Mucosa of stomach (tissue), 1 donor: Measurements from ENCODE around the gene SUGCT.

Experiments used
- H3K27me3 ChIP-seq: one replicate; pipeline ENCODE4 v1.7.0; 2013; ENCODE audit warnings: mild to moderate bottlenecking, low read length; ENCODE audit not compliant: control insufficient read depth, insufficient read depth
- H3K36me3 ChIP-seq: one replicate; pipeline ENCODE4 v1.7.0; 2013; ENCODE audit warnings: low read length; ENCODE audit not compliant: control insufficient read depth, insufficient read depth
- H3K4me1 ChIP-seq: one replicate; pipeline ENCODE4 v1.7.0; 2013; ENCODE audit warnings: mild to moderate bottlenecking, low read length; ENCODE audit not compliant: control insufficient read depth, insufficient read depth
- H3K4me3 ChIP-seq: one replicate; pipeline ENCODE4 v1.7.0; 2013; ENCODE audit warnings: low read length
- H3K9ac ChIP-seq: one replicate; pipeline ENCODE4 v1.7.0; 2013; ENCODE audit warnings: mild to moderate bottlenecking, low read length, moderate library complexity
- H3K9me3 ChIP-seq: one replicate; pipeline ENCODE4 v1.7.0; 2013; ENCODE audit warnings: mild to moderate bottlenecking, low read length, moderate library complexity; ENCODE audit not compliant: control insufficient read depth
- donor health status: Pancreatic carcinoma.

The SUGCT gene

GRCh38 chr7:40840990-40841389 is 706.2 kb downstream of the SUGCT start:
- no peaks in the 10 kb centered on the region for H3K36me3 ChIP-seq
- no peaks in the 10 kb centered on the region for H3K27me3 ChIP-seq
- no peak overlapping the region for H3K9ac ChIP-seq
- H3K9me3 ChIP-seq, result no peaks in the 10 kb centered on the region
- H3K4me1 ChIP-seq, result no peaks in the 10 kb centered on the region
- no peak overlapping the region for H3K4me3 ChIP-seq

- Histone ChIP-seq H3K36me3 (no peaks in the 10 kb centered on the region), H3K27me3 (no peaks in the 10 kb centered on the region), H3K4me3 (no peak overlapping the region), H3K9me3 (no peaks in the 10 kb centered on the region), H3K4me1 (no peaks in the 10 kb centered on the region), H3K9ac (no peak overlapping the region)
Observed at GRCh38 chr7:40842641-40843040, 707.8 kb downstream of the SUGCT start.

GRCh38 chr7:40843338-40843985 is 708.7 kb downstream of the SUGCT start:
- H3K27me3 ChIP-seq, result no peaks in the 10 kb centered on the region
- H3K4me3 ChIP-seq, result no peak overlapping the region
- H3K4me1 ChIP-seq, result no peaks in the 10 kb centered on the region
- H3K36me3 ChIP-seq, result no peaks in the 10 kb centered on the region
- H3K9ac ChIP-seq, result no peak overlapping the region
- no peaks in the 10 kb centered on the region for H3K9me3 ChIP-seq

- H3K27me3 ChIP-seq, result no peaks in the 10 kb centered on the region
- no peaks in the 10 kb centered on the region for H3K36me3 ChIP-seq
- H3K9ac ChIP-seq, result no peak overlapping the region
- H3K4me1 ChIP-seq, result no peaks in the 10 kb centered on the region
- no peaks in the 10 kb centered on the region for H3K9me3 ChIP-seq
- H3K4me3 ChIP-seq, result no peak overlapping the region
Observed at GRCh38 chr7:40845943-40846342, 711.1 kb downstream of the SUGCT start.

- H3K4me3 ChIP-seq, result no peak overlapping the region
- H3K9me3 ChIP-seq, result no peaks in the 10 kb centered on the region
- H3K27me3 ChIP-seq, result no peaks in the 10 kb centered on the region
- no peak overlapping the region for H3K9ac ChIP-seq
- H3K4me1 ChIP-seq, result no peaks in the 10 kb centered on the region
- H3K36me3 ChIP-seq, result no peaks in the 10 kb centered on the region
Observed at GRCh38 chr7:40847921-40848320, 713.1 kb downstream of the SUGCT start.

DNA sequence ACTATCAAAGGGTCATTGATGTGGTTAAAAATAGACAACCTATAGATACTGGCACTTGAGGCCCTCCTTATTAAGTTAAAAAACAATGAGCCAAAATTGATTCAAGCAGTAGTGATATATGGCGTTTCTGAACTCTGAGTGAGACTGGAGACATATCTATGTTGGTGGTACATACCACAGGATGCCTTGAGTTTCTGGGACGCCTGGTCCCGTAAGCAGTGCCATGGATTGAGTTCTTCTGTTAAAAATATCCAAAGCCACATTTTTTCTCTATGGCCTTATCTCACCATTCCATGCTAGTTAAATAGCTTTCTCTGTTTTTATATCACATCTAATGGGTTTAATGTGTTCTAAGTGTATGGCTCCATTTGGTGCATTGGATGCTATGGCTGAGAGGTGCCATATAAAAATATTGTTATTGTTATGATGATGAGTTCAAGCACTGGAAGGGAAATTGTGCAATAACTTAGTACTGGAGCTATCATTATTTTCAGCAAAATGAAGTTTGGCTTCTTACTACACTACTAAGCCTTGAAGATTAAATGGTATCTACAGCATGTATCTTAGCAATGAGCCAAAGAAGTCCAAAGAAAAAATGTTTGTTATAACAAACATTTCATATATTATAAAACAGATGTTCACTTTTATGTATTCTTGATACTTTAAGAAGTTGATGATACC is 713.9 kb downstream of the SUGCT start:
- Histone ChIP-seq H3K36me3 (no peaks in the 10 kb centered on the region), H3K9me3 (no peaks in the 10 kb centered on the region), H3K4me1 (no peaks in the 10 kb centered on the region), H3K27me3 (no peaks in the 10 kb centered on the region), H3K9ac (no peak overlapping the region), H3K4me3 (no peak overlapping the region)

- no peak overlapping the region for H3K9ac ChIP-seq
- no peaks in the 10 kb centered on the region for H3K36me3 ChIP-seq
- H3K4me3 ChIP-seq, result no peak overlapping the region
- no peaks in the 10 kb centered on the region for H3K27me3 ChIP-seq
- H3K4me1 ChIP-seq, result no peaks in the 10 kb centered on the region
- H3K9me3 ChIP-seq, result no peaks in the 10 kb centered on the region
Observed at GRCh38 chr7:40850017-40850416, 715.2 kb downstream of the SUGCT start.

GRCh38 chr7:40851001-40851400 is 716.2 kb downstream of the SUGCT start:
- Histone ChIP-seq H3K9me3 (no peaks in the 10 kb centered on the region), H3K9ac (no peak overlapping the region), H3K4me3 (no peak overlapping the region), H3K27me3 (no peaks in the 10 kb centered on the region), H3K4me1 (no peaks in the 10 kb centered on the region), H3K36me3 (no peaks in the 10 kb centered on the region)

DNA sequence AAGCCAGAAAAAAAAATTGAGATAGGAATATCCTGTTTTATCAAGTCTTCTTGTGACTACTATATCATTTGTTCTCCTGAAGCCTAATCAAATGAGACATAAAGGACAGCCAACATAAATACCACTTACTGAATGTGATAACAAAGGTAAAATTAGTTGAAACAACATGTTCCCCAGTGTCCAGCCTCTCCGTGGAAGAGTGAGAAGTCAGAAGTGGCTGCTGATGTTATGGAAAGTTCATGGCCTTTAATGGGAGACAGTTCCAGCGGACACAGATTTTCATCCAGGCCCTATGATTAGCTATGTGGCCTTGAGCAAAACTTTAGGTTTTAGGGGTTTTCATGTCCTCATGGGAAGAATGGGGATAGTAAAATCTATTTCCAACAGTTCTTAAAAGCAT is 724.3 kb downstream of the SUGCT start:
- Histone ChIP-seq H3K36me3 (no peaks in the 10 kb centered on the region), H3K9me3 (no peaks in the 10 kb centered on the region), H3K4me1 (no peaks in the 10 kb centered on the region), H3K9ac (no peak overlapping the region), H3K27me3 (no peaks in the 10 kb centered on the region), H3K4me3 (no peak overlapping the region)

DNA sequence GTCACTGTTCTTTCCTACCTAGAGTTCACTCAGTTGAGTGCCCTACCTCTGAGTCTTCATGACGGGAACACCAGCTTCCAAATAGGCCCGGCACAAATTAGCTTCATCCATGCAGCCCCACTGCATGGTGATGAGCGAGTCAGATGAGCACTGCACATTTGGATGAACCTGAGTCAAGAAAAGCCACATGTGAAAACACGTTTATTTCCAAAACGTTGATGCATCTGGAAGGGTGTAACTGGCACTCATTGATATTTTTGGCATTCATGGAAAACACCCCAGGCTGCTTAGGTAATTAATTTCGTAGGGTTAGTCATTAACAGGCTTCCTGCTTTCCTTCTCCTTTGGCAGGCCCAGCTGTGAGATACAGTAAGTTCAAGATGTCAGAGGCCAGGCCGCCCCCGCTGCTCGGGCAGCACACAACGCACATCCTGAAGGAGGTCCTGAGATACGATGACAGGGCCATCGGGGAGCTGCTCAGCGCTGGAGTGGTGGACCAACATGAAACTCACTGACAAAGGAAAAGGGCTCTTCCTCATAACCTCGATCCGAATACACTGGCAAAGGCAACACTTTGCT is 725.2 kb downstream of the SUGCT start:
- Histone ChIP-seq H3K4me3 (no peak overlapping the region), H3K9me3 (no peaks in the 10 kb centered on the region), H3K9ac (no peak overlapping the region), H3K36me3 (no peaks in the 10 kb centered on the region), H3K4me1 (no peaks in the 10 kb centered on the region), H3K27me3 (no peaks in the 10 kb centered on the region)

DNA sequence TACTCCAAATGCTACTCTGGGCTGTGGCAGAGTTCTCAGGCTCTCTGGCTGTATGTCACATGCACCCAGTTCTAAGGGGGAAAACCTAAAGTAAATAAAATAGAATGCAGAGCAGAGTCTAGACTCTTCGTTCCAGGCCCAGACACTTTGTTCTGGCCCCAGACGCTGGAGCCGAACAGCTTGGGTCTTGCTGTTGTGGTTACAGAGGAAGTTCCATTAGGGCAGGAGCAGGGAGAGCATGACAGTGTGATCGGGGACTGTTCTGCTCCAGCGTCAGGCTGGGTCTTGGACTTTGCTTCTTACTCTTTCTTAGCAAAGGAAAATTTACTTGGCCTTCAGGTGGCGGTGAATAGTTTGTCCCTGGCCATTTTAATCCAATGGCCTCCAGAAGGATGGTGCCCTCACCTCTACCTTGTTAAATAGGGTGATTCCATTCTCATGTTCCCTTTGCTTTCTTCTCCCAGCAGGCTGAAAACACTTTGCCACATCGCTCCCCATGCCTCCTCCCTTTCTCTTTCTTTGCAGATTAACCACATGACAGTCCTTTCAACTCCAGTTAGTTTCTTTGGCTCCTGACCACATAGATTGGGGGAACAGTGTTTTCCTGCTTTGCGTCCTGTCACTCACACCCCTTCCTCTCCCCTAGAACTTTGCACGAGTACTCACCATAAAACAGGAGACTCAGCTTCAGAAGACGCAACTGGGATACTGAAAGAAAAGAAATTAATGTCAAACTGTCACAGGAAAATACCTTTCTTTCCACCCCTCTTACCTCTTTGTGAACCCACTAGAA is 730.8 kb downstream of the SUGCT start:
- no peak overlapping the region for H3K9ac ChIP-seq
- H3K4me3 ChIP-seq, result no peak overlapping the region
- H3K36me3 ChIP-seq, result no peaks in the 10 kb centered on the region
- no peaks in the 10 kb centered on the region for H3K4me1 ChIP-seq
- H3K27me3 ChIP-seq, result no peaks in the 10 kb centered on the region
- H3K9me3 ChIP-seq, result no peaks in the 10 kb centered on the region

- H3K9ac ChIP-seq, result no peak overlapping the region
- no peaks in the 10 kb centered on the region for H3K9me3 ChIP-seq
- H3K27me3 ChIP-seq, result no peaks in the 10 kb centered on the region
Observed at GRCh38 chr7:40866601-40867000, 731.8 kb downstream of the SUGCT start.

More at GRCh38 chr7:40866601-40867000, 731.8 kb downstream of the SUGCT start:
- Histone ChIP-seq H3K36me3 (no peaks in the 10 kb centered on the region), H3K4me1 (no peaks in the 10 kb centered on the region), H3K4me3 (no peak overlapping the region)
